Body of pancreas (tissue), 4 donors: ENCODE data around the gene EID2B.

Source experiments
- POLR2A ChIP-seq, 3 donors: fragments of 450-650 bp; IDR thresholded peaks; one replicate each; pipeline ENCODE4 v1.6.1; 2016; ENCODE audit warnings: antibody characterized with exemption in 3 of 3, mild to moderate bottlenecking in 2 of 3
- TF ChIP-seq, protein P1 (sequence below), 7 experiments: fragments of 450-650 bp in 4 of 7; fragments of 200-600 bp in 3 of 7; sonication (generic) in 3 of 7; IDR thresholded peaks; one replicate each; pipeline ENCODE4 v1.5.1; 2016 to 2019; ENCODE audit warnings: antibody characterized with exemption in 7 of 7

DNA sequence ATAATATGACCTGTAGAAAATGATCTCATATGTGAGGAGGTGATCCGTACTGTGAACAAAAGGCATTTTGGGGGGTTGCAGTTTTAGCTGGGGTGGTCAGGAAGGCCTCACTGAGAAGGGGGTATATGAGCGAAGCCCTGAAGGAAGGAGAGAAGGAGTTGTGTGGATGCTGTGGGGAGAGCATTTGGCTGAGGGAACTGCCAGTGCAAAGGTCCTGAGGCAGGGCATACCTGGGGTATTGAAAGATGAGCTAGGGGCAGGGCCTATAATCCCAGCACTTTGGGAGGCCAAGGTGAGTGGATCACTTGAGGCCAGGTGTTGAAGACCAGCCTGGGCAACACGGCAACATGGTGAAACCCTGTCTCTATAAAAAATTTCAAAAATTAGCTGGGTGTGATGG, 15.2 kb downstream of the EID2B start:
- no peak for TF ChIP-seq POLR2A (IDR thresholded peaks at IDR 0.05)
- TF ChIP-seq, protein P1, sequence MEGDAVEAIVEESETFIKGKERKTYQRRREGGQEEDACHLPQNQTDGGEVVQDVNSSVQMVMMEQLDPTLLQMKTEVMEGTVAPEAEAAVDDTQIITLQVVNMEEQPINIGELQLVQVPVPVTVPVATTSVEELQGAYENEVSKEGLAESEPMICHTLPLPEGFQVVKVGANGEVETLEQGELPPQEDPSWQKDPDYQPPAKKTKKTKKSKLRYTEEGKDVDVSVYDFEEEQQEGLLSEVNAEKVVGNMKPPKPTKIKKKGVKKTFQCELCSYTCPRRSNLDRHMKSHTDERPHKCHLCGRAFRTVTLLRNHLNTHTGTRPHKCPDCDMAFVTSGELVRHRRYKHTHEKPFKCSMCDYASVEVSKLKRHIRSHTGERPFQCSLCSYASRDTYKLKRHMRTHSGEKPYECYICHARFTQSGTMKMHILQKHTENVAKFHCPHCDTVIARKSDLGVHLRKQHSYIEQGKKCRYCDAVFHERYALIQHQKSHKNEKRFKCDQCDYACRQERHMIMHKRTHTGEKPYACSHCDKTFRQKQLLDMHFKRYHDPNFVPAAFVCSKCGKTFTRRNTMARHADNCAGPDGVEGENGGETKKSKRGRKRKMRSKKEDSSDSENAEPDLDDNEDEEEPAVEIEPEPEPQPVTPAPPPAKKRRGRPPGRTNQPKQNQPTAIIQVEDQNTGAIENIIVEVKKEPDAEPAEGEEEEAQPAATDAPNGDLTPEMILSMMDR (IDR thresholded peaks at IDR 0.05), result no peak
